RWPE1 (cell line): ENCODE results near the gene TAPBPL.
"Not testable (repeated sequence)": the region's sequence is repeated elsewhere in the genome, so short reads cannot be mapped to it uniquely, and the experiment has no call there.

ENCODE experiments used
- CTCF ChIA-PET: fragments of 350-600 bp; sonication (Branson Sonifier 250); formaldehyde crosslinking; extraction: SDS; loops from one replicate; lab custom pipeline; 2021; lab: Yijun Ruan, JAX
- POLR2A ChIA-PET: fragments of 400-600 bp; formaldehyde crosslinking; extraction: SDS; loops from one replicate; lab custom pipeline; 2020; ENCODE audit warnings: antibody characterized with exemption; ENCODE audit not compliant: low non-redundant PET; lab: Yijun Ruan, JAX
- DNase-seq: peaks from one replicate; pipeline ENCODE4 v3.0.0; 2012; ENCODE audit warnings: low spot score
- H3K27ac ChIP-seq: fragments of 450-650 bp; 2 replicates; pipeline ENCODE4 v1.5.1; 2017
- TF ChIP-seq, protein P1 (sequence below): fragments of 450-650 bp; conservative IDR thresholded peaks from 2 replicates; pipeline ENCODE4 v1.5.1; 2017; ENCODE audit warnings: low read depth, mild to moderate bottlenecking

TAPBPL gene

GRCh38 chr12:6488240-6488639, 36.4 kb downstream of the TAPBPL start:
- H3K27ac ChIP-seq, result no peak overlapping the region
- POLR2A ChIA-PET, result no interaction called here
- no peak for DNase-seq
- TF ChIP-seq, protein P1, sequence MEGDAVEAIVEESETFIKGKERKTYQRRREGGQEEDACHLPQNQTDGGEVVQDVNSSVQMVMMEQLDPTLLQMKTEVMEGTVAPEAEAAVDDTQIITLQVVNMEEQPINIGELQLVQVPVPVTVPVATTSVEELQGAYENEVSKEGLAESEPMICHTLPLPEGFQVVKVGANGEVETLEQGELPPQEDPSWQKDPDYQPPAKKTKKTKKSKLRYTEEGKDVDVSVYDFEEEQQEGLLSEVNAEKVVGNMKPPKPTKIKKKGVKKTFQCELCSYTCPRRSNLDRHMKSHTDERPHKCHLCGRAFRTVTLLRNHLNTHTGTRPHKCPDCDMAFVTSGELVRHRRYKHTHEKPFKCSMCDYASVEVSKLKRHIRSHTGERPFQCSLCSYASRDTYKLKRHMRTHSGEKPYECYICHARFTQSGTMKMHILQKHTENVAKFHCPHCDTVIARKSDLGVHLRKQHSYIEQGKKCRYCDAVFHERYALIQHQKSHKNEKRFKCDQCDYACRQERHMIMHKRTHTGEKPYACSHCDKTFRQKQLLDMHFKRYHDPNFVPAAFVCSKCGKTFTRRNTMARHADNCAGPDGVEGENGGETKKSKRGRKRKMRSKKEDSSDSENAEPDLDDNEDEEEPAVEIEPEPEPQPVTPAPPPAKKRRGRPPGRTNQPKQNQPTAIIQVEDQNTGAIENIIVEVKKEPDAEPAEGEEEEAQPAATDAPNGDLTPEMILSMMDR, result no peak
- CTCF ChIA-PET, result interaction anchor here (0.6 to 0.7 kb wide), 2 partner anchors 18 to 62 kb away, joined by 3 read pairs; partner anchors contain the start of gene VAMP1

GRCh38 chr12:6489449-6489848, 37.6 kb downstream of the TAPBPL start:
- ChIA-PET CTCF (interaction anchor here (0.6 kb wide), 1 partner anchor 284 kb away, joined by 4 read pairs; no protein-coding TSS in a partner anchor), POLR2A (no interaction called here)
- TF ChIP-seq, protein P1, result no peak
- DNase-seq, result no peak
- H3K27ac ChIP-seq, result no peak overlapping the region

DNA sequence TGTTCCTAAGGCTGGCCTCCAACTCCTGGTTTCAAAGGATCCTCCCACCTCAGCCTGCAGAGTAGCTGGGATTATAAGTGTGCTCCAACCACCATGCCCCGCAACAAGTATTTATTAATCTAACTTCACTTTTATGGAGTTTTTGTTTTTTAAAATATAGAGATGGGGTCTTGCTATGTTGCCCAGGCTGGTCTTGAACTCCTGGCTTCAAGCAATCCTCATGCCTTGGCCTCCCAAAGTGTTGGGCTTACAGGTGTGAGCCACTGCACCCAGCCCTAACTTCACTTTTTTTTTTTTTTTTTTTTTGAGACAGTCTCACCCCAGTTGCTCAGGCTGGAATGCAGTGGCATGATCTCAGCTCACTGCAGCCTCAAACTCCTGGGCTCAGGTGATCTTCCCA, 38.8 kb downstream of the TAPBPL start:
- CTCF ChIA-PET, result interaction anchor here (0.7 kb wide), 1 partner anchor 634 kb away, joined by 6 read pairs; no protein-coding TSS in a partner anchor

GRCh38 chr12:6492838-6493496, 41.1 kb downstream of the TAPBPL start, which contains the start of gene MRPL51:
MRPL51 (minus strand) TSS chr12:6493262; CDS start chr12:6493136, 126 bp downstream.
- H3K27ac ChIP-seq, result peak within 1 kb of the TSS; percentile 93
- ChIA-PET POLR2A (interaction anchor here (0.6 to 1.5 kb wide), 4 partner anchors 22 to 274 kb away, joined by 3 to 6 read pairs (median 3); partner anchors contain the start of genes GAPDH and VAMP1), CTCF (no interaction called here)
- TF ChIP-seq, protein P1, result no peak
- DNase-seq, result peak; percentile 96

More for the DNA sequence above, 38.8 kb downstream of the TAPBPL start:
- POLR2A ChIA-PET, H3K27ac ChIP-seq, DNase-seq: not testable (repeated sequence)

DNA sequence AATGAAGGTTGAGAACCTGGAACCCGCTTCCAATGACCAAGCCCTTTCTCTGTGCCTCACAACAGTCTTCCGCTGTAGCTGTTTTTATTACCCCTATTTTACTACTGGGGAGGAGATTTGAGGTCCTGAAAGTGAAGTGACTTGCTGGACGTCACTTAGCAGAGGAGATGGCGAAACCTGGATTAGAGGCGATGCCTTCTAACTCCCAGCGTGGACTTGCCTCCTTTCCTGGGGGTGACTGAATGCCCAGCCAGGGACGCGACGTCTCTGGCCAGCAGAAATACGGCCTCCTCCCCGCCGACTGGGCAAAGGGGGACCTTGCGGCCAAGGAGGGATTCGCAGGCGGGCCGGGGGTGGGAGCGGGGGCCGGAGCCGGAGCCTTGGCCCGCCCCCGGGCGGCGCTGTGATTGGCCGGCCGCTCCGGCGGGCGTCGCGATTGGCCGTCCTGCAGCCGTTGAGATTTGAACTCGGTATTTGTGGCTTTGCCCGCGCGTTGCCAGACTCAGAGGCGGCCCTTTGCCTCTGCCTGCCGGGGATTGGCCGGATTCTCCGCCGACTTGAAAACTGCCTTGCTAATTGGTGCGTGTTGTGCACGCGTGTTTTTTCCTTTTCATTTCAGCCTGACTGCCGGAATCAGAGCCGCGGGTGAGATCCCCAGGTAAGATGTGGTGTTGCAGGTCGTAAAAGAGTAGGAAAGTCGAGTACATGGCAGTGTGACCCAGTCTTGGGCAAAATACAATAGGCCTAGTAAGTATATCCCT, 41.8 kb downstream of the TAPBPL start, which contains the start of gene NCAPD2:
NCAPD2 (plus strand) TSS at position 606 of the 761 bp plus-strand sequence. CDS start 997 bp downstream, outside the sequence.
- TF ChIP-seq, protein P1, result no peak
- CTCF ChIA-PET, result no interaction called here
- peak; percentile 97 for DNase-seq
- H3K27ac ChIP-seq, result peak within 1 kb of the TSS; percentile 93
- POLR2A ChIA-PET, result interaction anchor here (0.6 to 1.5 kb wide), 4 partner anchors 23 to 273 kb away, joined by 3 to 6 read pairs (median 3); partner anchors contain the start of genes GAPDH and VAMP1

GRCh38 chr12:6494258-6494743, 42.5 kb downstream of the TAPBPL start:
- no peak for DNase-seq
- ChIA-PET POLR2A (no interaction called here), CTCF (no interaction called here)
- H3K27ac ChIP-seq, result peak overlapping the region; percentile 93
- TF ChIP-seq, protein P1, result no peak
